Camera-type eye (tissue), 1 donor: ENCODE measurements around the gene LY6G6C. TPM values are rescaled to one million over a fixed set of nuclear protein-coding genes. Genes with fewer than 3 reads are reported as not detected.

Experiments used
- total RNA-seq: library from RNA; depleted of rRNA; stranded (reverse); fragments of >200 nt; gene quantifications from one replicate; pipeline ENCODE4 v1.2.3, GENCODE V29; 2014

Gene LY6G6C, protein sequence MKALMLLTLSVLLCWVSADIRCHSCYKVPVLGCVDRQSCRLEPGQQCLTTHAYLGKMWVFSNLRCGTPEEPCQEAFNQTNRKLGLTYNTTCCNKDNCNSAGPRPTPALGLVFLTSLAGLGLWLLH
- total RNA-seq, result not detected

DNA sequence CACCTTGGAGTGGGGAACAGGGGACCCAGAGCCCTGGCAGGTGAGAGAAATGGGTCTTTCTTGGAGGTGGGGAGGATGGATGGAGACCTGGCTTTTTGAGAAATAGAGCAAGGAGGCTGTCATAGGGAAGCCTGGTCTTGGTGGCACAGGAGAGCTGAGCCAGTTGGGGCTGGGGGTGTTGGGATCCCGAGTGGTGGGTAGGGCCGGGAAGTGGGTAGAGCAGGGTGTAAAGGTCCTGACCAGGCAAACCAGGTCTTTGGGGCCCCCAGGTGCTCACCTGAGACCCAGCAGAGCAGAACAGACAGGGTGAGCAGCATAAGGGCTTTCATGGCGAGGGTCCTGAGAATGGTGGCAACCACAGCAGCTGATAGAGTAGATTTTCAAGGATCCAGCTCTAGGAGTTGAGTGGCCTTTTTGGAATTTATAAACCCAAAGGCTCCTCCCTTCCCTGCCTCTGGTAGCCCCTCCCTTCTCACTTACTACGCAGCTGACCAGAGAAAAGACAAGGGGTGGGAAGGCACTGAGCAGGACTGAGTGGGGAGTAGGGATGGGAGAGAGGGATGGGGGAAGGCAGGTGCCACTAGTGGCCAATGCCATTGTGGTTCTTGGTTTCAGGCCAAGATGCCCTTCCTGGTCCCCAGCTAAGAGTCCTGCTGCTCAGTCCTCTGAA is at the start of gene LY6G6C:
Gene LY6G6C, minus strand, starts transcription at position 396 of the 670 bp plus-strand sequence. Its CDS starts 67 bp downstream, at position 329.

DNA sequence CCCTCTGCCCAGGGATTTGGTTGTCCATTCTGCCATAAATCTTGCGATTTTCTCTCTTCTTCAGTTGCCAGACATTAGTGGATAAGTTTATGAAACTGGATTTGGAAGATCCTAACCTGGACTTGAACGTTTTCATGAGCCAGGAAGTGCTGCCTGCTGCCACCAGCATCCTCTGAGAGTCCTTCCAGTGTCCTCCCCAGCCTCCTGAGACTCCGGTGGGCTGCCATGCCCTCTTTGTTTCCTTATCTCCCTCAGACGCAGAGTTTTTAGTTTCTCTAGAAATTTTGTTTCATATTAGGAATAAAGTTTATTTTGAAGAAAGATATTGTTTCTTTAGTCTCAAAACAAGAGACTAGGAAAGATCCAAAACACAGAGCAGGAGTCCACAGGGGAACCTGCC is 40.8 kb upstream of the LY6G6C start, which contains the start of gene SAPCD1:
Gene SAPCD1, plus strand, starts transcription at position 301 of the 400 bp plus-strand sequence. CDS start 399 bp downstream, outside the sequence.

DNA sequence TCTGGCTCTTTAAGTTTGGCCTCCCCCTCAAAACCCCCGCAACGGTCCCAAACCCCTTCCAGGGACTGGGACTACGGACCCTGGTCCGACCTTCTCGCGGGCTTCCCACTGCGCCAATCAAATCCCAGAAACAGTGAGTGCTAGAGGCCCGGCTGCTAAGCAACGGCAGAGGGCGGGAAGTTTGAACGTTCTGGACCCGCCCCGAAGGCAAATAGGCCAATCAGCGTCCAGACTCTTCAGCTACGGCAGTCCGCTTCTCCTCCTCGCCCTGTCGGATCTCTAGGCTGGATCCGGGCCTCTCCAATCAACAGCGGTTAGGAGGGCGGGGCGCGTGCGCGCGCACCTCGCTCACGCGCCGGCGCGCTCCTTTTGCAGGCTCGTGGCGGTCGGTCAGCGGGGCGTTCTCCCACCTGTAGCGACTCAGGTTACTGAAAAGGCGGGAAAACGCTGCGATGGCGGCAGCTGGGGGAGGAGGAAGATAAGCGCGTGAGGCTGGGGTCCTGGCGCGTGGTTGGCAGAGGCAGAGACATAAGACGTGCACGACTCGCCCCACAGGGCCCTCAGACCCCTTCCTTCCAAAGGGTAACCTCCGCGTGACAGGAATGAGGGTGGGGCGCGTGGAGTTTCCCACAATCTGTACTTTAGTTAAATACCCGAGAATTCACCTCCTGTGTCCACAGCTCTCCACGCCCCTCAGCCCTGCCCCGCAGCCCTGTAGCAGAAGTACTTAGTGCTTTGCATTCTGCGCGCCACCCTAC is 18.3 kb upstream of the LY6G6C start, which contains the start of gene MSH5:
Gene MSH5, plus strand, starts transcription at position 367 of the 758 bp plus-strand sequence. CDS start 462 bp downstream, outside the sequence.

DNA sequence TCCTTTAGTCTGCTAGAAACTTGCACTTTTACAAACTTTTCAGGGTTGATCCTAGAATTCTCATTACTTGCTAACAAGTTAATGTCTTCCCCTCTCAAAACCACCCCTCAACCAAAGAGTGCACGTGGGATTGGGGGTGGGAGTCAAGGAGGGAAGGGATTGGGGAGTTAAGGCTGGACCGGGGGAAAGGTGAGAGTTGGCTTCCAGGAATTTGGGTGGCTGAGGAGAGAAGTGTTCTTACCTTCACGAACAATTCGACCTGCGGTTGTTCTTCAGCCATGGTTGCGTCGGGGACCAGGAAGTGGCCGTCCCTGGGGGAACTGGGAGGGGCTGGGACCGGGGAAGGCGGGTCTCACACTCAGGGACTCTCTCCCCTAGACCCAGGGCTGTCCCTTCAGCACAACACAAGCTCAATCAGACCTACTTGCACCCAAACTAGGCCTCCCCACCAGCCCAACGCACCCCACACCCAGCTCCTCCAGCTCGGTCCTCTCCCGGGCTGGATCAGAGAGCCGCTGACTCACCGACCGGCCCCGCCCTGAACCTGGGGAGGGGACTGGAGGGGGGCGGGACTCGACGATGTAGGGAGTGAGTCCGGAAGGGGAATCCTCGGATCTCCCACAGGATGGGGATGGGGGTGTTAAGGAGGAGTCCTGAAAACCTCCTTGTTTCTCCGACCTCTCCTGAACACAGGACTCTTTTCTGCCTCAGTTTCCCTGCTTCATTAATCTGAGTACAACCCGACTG is 14.6 kb upstream of the LY6G6C start, which contains the start of gene CLIC1:
Gene CLIC1, minus strand, starts transcription at position 510 of the 747 bp plus-strand sequence. Its CDS starts 230 bp downstream, at position 280.

DNA sequence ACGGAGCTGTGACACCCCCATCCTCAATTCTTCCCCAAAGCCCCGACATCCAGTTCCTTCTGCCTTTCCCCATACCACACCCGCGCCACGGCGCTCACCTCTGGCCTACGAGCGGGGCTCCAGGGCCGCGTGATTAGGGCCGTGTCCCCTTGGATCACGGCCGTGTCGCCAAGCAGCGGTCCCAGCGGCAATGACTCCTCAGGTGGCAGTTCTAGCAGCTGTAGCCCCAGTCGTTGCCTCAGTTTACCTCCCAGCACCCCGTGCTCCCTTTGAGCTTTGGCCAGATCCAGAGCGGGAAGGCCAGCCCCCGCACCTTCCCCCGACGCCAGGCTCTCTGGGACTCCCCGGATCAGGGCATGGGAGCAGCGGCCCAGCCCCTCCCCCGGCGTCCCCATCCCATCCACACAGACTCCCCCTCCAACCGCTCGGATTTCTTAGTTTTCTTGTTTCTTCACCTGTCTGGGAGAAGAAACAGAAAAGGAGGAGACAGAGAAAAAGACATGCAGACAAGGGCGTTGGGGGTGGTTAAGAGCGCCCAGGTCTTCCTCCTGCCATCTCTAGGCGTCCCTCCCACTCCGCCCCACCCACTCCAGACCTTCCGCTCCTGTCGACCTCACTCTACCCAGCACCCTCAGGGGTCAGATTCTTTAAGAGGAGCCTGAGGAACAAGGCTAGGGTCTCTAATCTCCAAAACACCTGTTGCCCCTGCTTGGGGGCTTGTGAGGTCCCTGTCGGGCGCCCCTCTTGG is 7.4 kb upstream of the LY6G6C start, which contains the start of gene DDAH2:
Gene DDAH2, minus strand, starts transcription at position 533 of the 748 bp plus-strand sequence. Its CDS starts 138 bp downstream, at position 395.

DNA sequence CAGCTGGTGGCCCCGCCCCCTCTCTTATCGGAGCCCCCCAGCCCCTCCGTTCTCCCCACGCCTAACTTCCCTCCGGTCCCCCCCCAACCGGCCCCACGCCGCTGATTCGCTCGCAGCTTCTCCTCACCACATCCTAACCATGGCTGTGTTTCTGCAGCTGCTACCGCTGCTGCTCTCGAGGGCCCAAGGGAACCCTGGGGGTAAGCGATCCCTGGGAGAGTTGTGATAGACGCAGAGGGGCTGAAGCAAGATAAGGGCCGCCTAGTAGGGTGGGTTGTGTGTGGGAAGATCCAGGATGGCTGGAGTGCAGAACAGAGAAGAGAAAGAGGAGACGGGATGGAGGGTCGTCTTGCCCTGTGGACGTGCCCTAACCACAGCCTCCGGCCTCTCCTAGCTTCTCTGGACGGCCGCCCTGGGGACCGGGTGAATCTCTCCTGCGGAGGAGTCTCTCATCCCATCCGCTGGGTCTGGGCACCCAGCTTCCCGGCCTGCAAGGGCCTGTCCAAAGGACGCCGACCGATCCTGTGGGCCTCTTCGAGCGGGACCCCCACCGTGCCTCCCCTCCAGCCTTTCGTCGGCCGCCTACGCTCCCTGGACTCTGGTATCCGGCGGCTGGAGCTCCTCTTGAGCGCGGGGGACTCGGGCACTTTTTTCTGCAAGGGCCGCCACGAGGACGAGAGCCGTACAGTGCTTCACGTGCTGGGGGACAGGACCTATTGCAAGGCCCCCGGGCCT is 1.9 kb upstream of the LY6G6C start, which contains the start of gene MPIG6B:
Gene MPIG6B, plus strand, starts transcription at position 129 of the 735 bp plus-strand sequence. Its CDS starts 11 bp downstream, at position 140.

DNA sequence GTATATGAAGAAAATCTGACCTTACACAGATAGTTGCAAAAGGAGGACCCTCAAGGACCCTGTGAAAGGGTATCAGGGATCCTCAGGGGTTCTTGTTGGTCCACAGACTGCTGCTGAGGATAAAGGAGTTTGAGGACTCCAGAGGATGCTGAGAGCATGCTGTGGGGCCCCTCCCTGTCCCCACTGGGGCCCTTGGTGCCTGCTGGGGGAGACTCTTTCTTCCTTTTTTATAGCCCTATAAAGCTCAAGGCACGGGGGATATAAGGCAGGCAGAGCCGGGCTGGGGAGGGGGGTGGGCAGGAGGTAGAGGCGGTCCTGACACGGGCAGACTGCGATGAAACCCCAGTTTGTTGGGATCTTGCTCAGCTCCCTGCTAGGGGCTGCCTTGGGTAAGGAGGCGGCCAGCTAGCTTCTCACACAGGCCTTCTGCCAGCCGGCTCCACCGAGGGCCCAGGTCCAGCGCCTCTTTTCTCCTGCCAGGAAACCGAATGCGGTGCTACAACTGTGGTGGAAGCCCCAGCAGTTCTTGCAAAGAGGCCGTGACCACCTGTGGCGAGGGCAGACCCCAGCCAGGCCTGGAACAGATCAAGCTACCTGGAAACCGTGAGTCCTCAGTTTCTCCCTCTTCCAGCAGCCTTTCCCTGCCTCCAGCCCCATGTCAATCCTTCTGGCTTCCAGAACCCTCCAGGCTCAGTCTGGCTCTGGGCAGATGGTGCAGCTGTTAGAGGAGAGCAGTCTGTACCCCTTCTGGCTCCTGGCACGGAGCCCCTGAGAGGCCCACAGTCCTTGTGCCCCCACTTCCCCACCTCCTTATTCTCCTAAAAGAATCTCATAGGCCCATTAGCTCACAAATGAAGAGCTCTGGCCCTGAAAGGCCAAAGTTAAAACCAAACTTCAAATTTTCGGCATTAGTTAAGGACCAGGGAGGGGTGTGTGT is 6.3 kb downstream of the LY6G6C start, which contains the start of gene LY6G6D:
Gene LY6G6D, plus strand, starts transcription at position 327 of the 937 bp plus-strand sequence. Its CDS starts 8 bp downstream, at position 335.

DNA sequence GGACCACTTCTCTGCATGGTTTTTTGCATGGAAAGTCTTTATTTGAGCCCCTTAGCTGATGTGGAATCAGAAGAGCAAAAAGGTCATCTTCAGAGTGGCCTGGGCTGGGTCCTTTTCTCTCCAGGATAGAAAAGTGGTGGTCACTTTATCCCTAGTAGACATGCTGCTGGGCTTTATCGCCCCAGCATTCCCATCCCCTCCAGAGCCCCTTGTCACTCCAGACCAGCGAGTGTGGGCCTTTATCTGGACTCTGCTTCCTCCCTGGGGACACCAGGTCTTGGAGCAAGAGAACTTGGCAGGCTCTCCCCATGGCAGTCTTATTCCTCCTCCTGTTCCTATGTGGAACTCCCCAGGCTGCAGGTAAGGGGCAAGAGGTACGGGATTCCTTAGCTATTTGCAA is 14.9 kb downstream of the LY6G6C start, which contains the start of gene LY6G6F:
Gene LY6G6F, plus strand, starts transcription at position 268 of the 400 bp plus-strand sequence. Its CDS starts 41 bp downstream, at position 309.

DNA sequence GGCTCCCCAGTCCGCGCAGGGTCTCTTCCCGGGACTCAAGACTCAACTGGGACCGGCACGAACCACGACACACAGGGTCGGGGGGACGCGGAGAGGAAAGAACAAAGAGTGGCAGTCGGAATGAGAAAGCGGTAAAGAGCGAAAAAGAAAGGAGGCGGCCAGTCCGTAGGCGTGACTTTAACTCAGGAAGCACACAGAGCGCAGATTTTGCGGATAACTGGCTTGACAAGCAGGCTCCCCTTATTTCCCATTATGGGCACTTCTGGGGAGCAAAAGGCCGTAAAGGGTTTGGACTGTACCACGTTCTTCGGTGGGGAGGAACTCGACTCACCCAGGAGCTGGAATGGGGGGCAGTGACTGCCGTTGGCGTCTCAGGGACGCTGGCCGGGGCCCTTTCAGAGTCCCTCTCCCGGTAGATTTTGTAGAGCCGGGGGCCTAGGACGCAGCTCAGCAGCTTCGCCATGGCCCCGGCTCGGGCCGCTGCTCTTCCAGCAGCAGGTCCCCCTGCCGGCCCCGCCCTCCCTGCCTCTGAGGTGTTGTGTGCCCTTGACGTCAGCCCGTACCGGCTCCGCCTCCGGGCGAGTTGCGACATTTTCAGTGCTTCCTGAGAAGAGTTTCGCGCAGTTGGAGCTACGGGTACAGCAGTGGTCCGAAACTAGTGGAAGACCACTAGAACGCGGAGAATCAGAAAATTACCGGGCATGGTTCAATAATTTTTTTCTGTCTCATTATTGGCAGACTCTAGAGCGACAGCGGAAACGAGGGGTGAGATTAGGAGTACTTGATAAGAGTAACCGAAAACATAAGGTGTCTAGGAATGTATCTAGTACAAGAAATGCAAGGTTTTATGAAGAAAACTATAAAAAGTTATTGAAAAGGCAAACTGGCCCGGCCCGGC is 18.5 kb downstream of the LY6G6C start, which contains the start of gene ABHD16A:
Gene ABHD16A, minus strand, starts transcription at position 506 of the 898 bp plus-strand sequence. Its CDS starts 43 bp downstream, at position 463.

DNA sequence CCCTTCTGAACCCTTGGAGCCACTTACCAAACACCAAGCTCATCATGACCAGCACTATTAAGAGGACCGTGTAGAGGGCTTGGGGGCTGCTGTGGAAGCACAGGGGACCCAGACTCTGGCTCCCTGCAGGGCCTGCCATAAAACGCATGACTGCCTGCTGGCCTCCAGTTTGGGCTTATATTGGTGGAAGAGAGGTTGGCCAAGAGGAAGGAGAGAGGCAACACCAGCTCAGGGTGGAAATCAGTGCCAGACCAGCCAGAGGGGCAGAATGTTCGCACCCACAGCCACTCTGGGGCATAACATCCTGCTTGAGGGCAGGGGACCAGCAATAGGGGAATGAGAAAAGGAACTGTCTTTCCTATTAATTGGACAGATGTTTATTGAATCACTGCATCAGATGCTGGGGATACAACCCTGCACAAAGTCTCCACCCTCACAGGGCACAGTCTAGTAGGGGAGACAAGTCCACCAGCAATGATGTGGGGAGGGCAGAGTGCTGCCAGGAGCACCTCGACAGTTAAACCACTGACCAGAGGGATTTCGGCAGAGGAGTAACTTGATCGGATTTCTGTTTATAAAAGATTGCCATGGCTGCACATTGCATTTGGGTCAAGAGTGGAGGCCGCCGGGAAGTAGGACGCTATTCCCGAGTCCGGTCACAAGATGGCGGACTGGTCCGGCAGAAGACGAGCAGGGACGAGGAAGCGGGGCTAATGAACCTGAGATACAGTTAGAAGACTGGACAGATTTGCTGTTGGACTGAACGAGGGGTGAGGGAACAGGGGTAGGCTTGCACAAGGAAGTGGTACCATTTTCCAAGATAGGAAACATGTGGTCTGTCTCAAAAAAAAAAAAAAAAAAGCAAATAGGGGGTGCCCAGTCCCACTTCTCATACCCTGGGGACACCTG is 41.1 kb downstream of the LY6G6C start, which contains the start of gene LY6G5C:
Gene LY6G5C, minus strand, starts transcription at position 842 of the 909 bp plus-strand sequence. Its CDS starts 694 bp downstream, at position 148.

DNA sequence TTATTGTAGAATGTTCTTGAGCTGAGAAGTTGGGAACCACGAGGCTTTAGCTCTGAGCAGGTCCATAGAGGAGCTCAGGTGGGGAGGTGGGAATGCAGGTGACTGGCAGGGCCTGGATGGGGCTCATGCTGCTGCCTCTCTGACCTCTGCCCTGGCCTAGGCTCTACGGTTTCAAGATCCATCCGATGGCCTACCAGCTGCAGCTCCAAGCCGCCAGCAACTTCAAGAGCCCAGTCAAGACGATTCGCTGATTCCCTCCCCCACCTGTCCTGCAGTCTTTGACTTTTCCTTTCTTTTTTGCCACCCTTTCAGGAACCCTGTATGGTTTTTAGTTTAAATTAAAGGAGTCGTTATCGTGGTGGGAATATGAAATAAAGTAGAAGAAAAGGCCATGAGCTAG is 51.9 kb downstream of the LY6G6C start, which contains the start of gene LY6G5B:
Gene LY6G5B, plus strand, starts transcription at position 301 of the 400 bp plus-strand sequence. CDS start 975 bp downstream, outside the sequence.

Other genes starting within 250 kb of the LY6G6C start
- gene MICB, start 223.6 kb downstream of the LY6G6C start, total RNA-seq, result 2.8 TPM
- gene MCCD1, start 192.8 kb downstream of the LY6G6C start, total RNA-seq, result not detected
- gene DDX39B, start 179.7 kb downstream of the LY6G6C start, total RNA-seq, result 327 TPM
- gene ATP6V1G2, start 175.1 kb downstream of the LY6G6C start, total RNA-seq, result 19.2 TPM
- gene NFKBIL1, start 174.1 kb downstream of the LY6G6C start, total RNA-seq, result 21.8 TPM
- gene LTA, start 149.5 kb downstream of the LY6G6C start, total RNA-seq, result not detected
- gene TNF, start 146.2 kb downstream of the LY6G6C start, total RNA-seq, result not detected
- 1.4 TPM for gene LTB, start 139.3 kb downstream of the LY6G6C start, total RNA-seq
- 11.2 TPM for gene LST1, start 135.5 kb downstream of the LY6G6C start, total RNA-seq
- gene NCR3, start 128.7 kb downstream of the LY6G6C start, total RNA-seq, result not detected
- gene AIF1, start 106.5 kb downstream of the LY6G6C start, total RNA-seq, result 10.5 TPM
- gene PRRC2A, start 101.0 kb downstream of the LY6G6C start, total RNA-seq, result 88.1 TPM
- 226 TPM for gene BAG6, start 69.1 kb downstream of the LY6G6C start, total RNA-seq
- 1.0 TPM for gene APOM, start 65.9 kb downstream of the LY6G6C start, total RNA-seq
- gene C6orf47, start 61.0 kb downstream of the LY6G6C start, total RNA-seq, result 19.6 TPM
- 18.6 TPM for gene GPANK1, start 56.7 kb downstream of the LY6G6C start, total RNA-seq
- 108 TPM for gene CSNK2B, start 55.7 kb downstream of the LY6G6C start, total RNA-seq
- 2.3 TPM for gene LY6G5B, start 51.8 kb downstream of the LY6G6C start, total RNA-seq
- 1.9 TPM for gene LY6G5C, start 40.7 kb downstream of the LY6G6C start, total RNA-seq
- gene ABHD16A, start 18.4 kb downstream of the LY6G6C start, total RNA-seq, result 53.2 TPM
- not detected for gene LY6G6F, start 14.9 kb downstream of the LY6G6C start, total RNA-seq
- not detected for gene LY6G6D, start 6.4 kb downstream of the LY6G6C start, total RNA-seq
- gene MPIG6B, start 1.6 kb upstream of the LY6G6C start, total RNA-seq, result 0.55 TPM
- 108 TPM for gene DDAH2, start 7.6 kb upstream of the LY6G6C start, total RNA-seq
- 89.1 TPM for gene CLIC1, start 14.8 kb upstream of the LY6G6C start, total RNA-seq
- 16.5 TPM for gene MSH5, start 18.3 kb upstream of the LY6G6C start, total RNA-seq
- gene SAPCD1, start 40.9 kb upstream of the LY6G6C start, total RNA-seq, result 3.8 TPM
- 0.88 TPM for gene VWA7, start 55.6 kb upstream of the LY6G6C start, total RNA-seq
- gene VARS1, start 74.0 kb upstream of the LY6G6C start, total RNA-seq, result 43.6 TPM
- 21.4 TPM for gene LSM2, start 85.2 kb upstream of the LY6G6C start, total RNA-seq
- gene HSPA1L, start 93.5 kb upstream of the LY6G6C start, total RNA-seq, result 4.8 TPM
- 744 TPM for gene HSPA1A, start 93.8 kb upstream of the LY6G6C start, total RNA-seq
- gene HSPA1B, start 106.0 kb upstream of the LY6G6C start, total RNA-seq, result 869 TPM
- gene NEU1, start 141.1 kb upstream of the LY6G6C start, total RNA-seq, result 32.8 TPM
- 3.0 TPM for gene SLC44A4, start 157.3 kb upstream of the LY6G6C start, total RNA-seq
- 86.3 TPM for gene EHMT2, start 176.0 kb upstream of the LY6G6C start, total RNA-seq
- 17.9 TPM for gene ZBTB12, start 180.3 kb upstream of the LY6G6C start, total RNA-seq
- gene C2, start 206.0 kb upstream of the LY6G6C start, total RNA-seq, result 6.2 TPM
- 14.6 TPM for gene CFB, start 224.3 kb upstream of the LY6G6C start, total RNA-seq
- gene NELFE, start 237.2 kb upstream of the LY6G6C start, total RNA-seq, result 54.3 TPM
- gene SKIC2, start 237.4 kb upstream of the LY6G6C start, total RNA-seq, result 47.2 TPM